HG02981 (cell line): ENCODE measurements around the gene WASF1.
"Not testable (repeated sequence)": the region's sequence is repeated elsewhere in the genome, so short reads cannot be mapped to it uniquely, and the experiment has no call there.

Experiments used
- ATAC-seq: cut with Tn5 transposase; IDR thresholded peaks from one replicate; pipeline ENCODE4 v1.9.1; 2021; ENCODE audit warnings: mild to moderate bottlenecking, moderate library complexity; ENCODE audit not compliant: unreplicated experiment

The WASF1 gene

GRCh38 chr6:110095101-110095500 is 84.4 kb downstream of the WASF1 start:
- ATAC-seq, result no peak

- no peak for ATAC-seq
These were observed 85.5 kb downstream of the WASF1 start for GRCh38 chr6:110093981-110094380.

GRCh38 chr6:110090876-110091275 is 88.6 kb downstream of the WASF1 start:
- no peak for ATAC-seq

- no peak for ATAC-seq
These were observed 90.1 kb downstream of the WASF1 start for GRCh38 chr6:110089323-110089722.

- no peak for ATAC-seq
These were observed 94.2 kb downstream of the WASF1 start for GRCh38 chr6:110085285-110085684.

GRCh38 chr6:110083875-110084585 is 95.4 kb downstream of the WASF1 start:
- ATAC-seq, result no peak

- no peak for ATAC-seq
These were observed 104.1 kb downstream of the WASF1 start for GRCh38 chr6:110075406-110075805.

- not testable (repeated sequence) for ATAC-seq
These were observed 106.0 kb downstream of the WASF1 start for GRCh38 chr6:110073474-110073873.

GRCh38 chr6:110068592-110068967 is 110.9 kb downstream of the WASF1 start:
- no peak for ATAC-seq

GRCh38 chr6:110067837-110068591 is 111.5 kb downstream of the WASF1 start:
- ATAC-seq, result no peak

GRCh38 chr6:110064744-110065524 is 114.5 kb downstream of the WASF1 start:
- ATAC-seq, result no peak

GRCh38 chr6:110063594-110064263 is 115.7 kb downstream of the WASF1 start:
- peak; percentile 76 for ATAC-seq

- ATAC-seq, result no peak
These were observed 124.1 kb downstream of the WASF1 start for GRCh38 chr6:110055387-110055735.

GRCh38 chr6:110054664-110055386 is 124.6 kb downstream of the WASF1 start:
- no peak for ATAC-seq

- no peak for ATAC-seq
These were observed 125.9 kb downstream of the WASF1 start for GRCh38 chr6:110053395-110054240.

- ATAC-seq, result no peak
These were observed 129.0 kb downstream of the WASF1 start for GRCh38 chr6:110050440-110050813.
